Transverse colon (tissue), 4 donors: ENCODE data around the gene NBDY. TPM values are rescaled to one million over a fixed set of nuclear protein-coding genes. Genes with fewer than 3 reads are reported as not detected.

Source experiments
- DNase-seq: peaks from one replicate; pipeline ENCODE4 v3.0.0-alpha.2; 2019
- H3K27ac ChIP-seq, 4 donors: fragments of 200-600 bp; sonication (generic); 2 replicates each; pipeline ENCODE4 v1.5.1; 2016 to 2018; ENCODE audit warnings: inconsistent platforms in 4 of 4
- H3K27me3 ChIP-seq: fragments of 200-600 bp; sonication (generic); 2 replicates; pipeline ENCODE4 v1.5.1; 2017; ENCODE audit warnings: inconsistent platforms
- H3K36me3 ChIP-seq, 4 donors: fragments of 200-600 bp; sonication (generic); 2 replicates each; pipeline ENCODE4 v1.5.1; 2017 to 2019; ENCODE audit warnings: inconsistent platforms in 4 of 4
- H3K4me1 ChIP-seq, 4 donors: fragments of 200-600 bp; sonication (generic); 2 replicates each; pipeline ENCODE4 v1.5.1; 2017 to 2020; ENCODE audit warnings: inconsistent platforms in 4 of 4
- H3K4me3 ChIP-seq, 4 donors: fragments of 200-600 bp; sonication (generic); 1 replicate in 1 of 4; 2 replicates in 3 of 4; pipeline versions ENCODE4 v1.5.1 to v1.6.1; 2017 to 2019; ENCODE audit warnings: inconsistent platforms in 4 of 4
- H3K9me3 ChIP-seq, 2 donors: fragments of 200-600 bp; sonication (generic); 2 replicates each; pipeline ENCODE4 v1.5.1; 2017 to 2019; ENCODE audit warnings: inconsistent platforms in 2 of 2
- EP300 ChIP-seq: sonication (generic); formaldehyde crosslinking; IDR thresholded peaks from one replicate; pipeline ENCODE4 v1.6.1; 2017; ENCODE audit warnings: antibody characterized with exemption, low read depth
- POLR2A ChIP-seq: fragments of 450-650 bp; IDR thresholded peaks from one replicate; pipeline ENCODE4 v1.6.1; 2016; ENCODE audit warnings: antibody characterized with exemption, mild to moderate bottlenecking, moderate library complexity
- POLR2AphosphoS5 ChIP-seq, 3 donors: sonication (generic); formaldehyde crosslinking; IDR thresholded peaks; one replicate each; pipeline ENCODE4 v1.6.1; 2016; ENCODE audit warnings: antibody characterized with exemption in 3 of 3
- WGBS, 2 donors: methylation state at CpG; one replicate each; pipeline ENCODE4 v1.1.5; 2018; ENCODE audit warnings: low coverage in 1 of 2; 5-methylcytosine and 5-hydroxymethylcytosine counted together
- in situ Hi-C, 4 donors: fragments of 200-750 bp; cut with MboI; loops; one replicate each; pipeline versions ENCODE4 v1.15.0 to v1.15.1; 2017; ENCODE audit warnings: low sequenced_read_pairs in 3 of 4, low pct_ligation_motif_present in 1 of 4, low pct_unique_long_range_greater_than_20kb in 1 of 4
- intact Hi-C: fragments of 100-400 bp; cut with DNase I; formaldehyde crosslinking; loops from one replicate; pipeline ENCODE4 v1.15.1; 2023; ENCODE audit warnings: low total_unique reads
- total RNA-seq, 4 donors: library from RNA; depleted of rRNA; stranded (reverse); fragments of >200 nt; gene quantifications; one replicate each; pipeline ENCODE4 v1.1.0, GENCODE V29; 2016
- TF ChIP-seq, protein P1 (sequence below), 5 experiments: fragments of 200-600 bp in 3 of 5; fragments of 450-650 bp in 2 of 5; sonication (generic) in 3 of 5; IDR thresholded peaks; 1 replicate in 2 of 5; 2 replicates in 3 of 5; pipeline ENCODE4 v1.5.1; 2016 to 2017; ENCODE audit warnings: antibody characterized with exemption in 5 of 5, inconsistent platforms in 3 of 5, mild to moderate bottlenecking in 2 of 5, moderate library complexity in 1 of 5

Gene NBDY
- total RNA-seq, 4 donors from 2014 or later: 4.1 to 10.5 (median 9.4) TPM; not detected in 1

DNA sequence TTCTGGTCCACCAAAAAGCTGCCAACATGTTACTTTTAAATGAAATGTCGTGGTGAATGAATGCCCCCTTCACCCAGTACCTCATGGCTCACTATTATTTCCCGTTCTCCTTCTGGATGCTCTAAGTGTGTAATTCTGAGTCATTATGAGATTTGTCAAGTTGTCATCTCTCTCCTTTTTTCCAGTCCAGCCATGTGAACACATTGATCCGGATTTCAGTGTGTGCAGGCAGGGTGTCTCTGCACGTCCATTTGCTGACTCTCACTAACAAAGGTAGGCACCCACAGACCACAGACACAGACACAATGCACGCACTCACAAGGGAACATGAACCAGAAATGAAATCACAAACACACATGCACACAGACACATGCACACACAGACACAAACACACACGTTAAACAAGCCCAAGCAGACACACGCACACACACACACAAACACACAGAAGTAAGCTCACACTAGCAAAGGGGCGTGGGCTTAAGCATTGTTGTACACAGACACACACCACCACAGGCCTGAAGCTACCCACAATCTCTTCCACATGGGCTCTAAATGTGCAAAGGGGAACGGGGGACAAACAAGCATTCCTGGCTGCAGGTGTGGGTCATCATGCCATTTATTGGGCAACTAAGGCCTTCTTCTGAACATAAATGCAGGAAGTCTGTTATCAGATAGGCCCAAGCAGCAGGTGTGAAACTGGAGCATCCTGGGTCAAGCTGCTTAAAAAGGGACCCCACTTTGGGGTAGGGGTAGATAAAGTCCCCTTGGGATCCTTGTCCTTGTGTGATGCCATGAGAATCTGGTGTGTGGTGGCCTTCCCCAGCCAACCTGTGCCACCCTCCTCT is 58.1 kb downstream of the NBDY start:
- Histone ChIP-seq H3K4me1 (no peaks in the 10 kb centered on the region), H3K9me3 (no peaks in the 10 kb centered on the region), H3K36me3 (no peaks in the 10 kb centered on the region), H3K4me3 (no peak overlapping the region), H3K27ac (no peak overlapping the region), H3K27me3 (no peaks in the 10 kb centered on the region)
- intact Hi-C loops (no loop called here), in situ Hi-C loops (loop anchor here in 1 of 4 donors (25.0 kb wide), 1 partner anchor 200 kb away; the partner anchor contains the start of gene SPIN3)
- WGBS, 2 donors: 85 to 92% methylated on average over 2 to 9 of the region's 9 CpGs
- DNase-seq: no peak
- TF ChIP-seq POLR2AphosphoS5 (IDR thresholded peaks at IDR 0.05) (no peak), EP300 (no peak), POLR2A (no peak)
- TF ChIP-seq, protein P1, sequence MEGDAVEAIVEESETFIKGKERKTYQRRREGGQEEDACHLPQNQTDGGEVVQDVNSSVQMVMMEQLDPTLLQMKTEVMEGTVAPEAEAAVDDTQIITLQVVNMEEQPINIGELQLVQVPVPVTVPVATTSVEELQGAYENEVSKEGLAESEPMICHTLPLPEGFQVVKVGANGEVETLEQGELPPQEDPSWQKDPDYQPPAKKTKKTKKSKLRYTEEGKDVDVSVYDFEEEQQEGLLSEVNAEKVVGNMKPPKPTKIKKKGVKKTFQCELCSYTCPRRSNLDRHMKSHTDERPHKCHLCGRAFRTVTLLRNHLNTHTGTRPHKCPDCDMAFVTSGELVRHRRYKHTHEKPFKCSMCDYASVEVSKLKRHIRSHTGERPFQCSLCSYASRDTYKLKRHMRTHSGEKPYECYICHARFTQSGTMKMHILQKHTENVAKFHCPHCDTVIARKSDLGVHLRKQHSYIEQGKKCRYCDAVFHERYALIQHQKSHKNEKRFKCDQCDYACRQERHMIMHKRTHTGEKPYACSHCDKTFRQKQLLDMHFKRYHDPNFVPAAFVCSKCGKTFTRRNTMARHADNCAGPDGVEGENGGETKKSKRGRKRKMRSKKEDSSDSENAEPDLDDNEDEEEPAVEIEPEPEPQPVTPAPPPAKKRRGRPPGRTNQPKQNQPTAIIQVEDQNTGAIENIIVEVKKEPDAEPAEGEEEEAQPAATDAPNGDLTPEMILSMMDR (IDR thresholded peaks at IDR 0.05): no peak

DNA sequence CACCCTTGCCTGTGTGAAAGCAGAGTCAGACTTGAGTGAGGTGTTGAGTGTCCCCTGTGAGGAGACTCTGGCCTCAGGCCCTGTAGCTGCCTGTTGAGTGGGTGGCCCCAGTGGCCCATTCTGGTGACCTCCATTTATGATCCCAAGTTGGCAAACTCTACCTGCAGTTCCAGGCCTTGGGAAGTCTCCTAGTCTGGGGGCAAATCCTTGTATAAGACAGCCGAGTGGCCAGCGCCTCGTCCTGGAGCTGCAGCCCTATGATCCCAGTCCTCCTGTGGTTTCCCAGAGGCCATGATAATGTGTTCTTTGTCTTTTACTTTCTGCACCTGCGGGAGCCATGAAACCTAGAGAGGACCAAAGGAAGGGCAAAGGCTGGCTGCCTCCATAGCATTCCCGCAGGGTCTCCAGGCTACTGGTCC is 58.7 kb downstream of the NBDY start:
- in situ Hi-C loops (loop anchor here in 1 of 4 donors (25.0 kb wide), 1 partner anchor 200 kb away; the partner anchor contains the start of gene SPIN3), intact Hi-C loops (no loop called here)
- H3K4me1 ChIP-seq: no peaks in the 10 kb centered on the region
- H3K36me3 ChIP-seq: no peaks in the 10 kb centered on the region
- WGBS, 2 donors: 90% methylated on average over 5 of the region's 5 CpGs; no CpG with 5 or more reads in 1 of the 2 donors
- H3K4me3 ChIP-seq: no peak overlapping the region
- no peak overlapping the region for H3K27ac ChIP-seq
- H3K27me3 ChIP-seq: no peaks in the 10 kb centered on the region
- TF ChIP-seq POLR2A: no peak
- TF ChIP-seq POLR2AphosphoS5 (IDR thresholded peaks at IDR 0.05): no peak
- no peak for TF ChIP-seq EP300
- TF ChIP-seq, protein P1 (IDR thresholded peaks at IDR 0.05): no peak
- no peaks in the 10 kb centered on the region for H3K9me3 ChIP-seq
- peak; percentile 1 for DNase-seq

DNA sequence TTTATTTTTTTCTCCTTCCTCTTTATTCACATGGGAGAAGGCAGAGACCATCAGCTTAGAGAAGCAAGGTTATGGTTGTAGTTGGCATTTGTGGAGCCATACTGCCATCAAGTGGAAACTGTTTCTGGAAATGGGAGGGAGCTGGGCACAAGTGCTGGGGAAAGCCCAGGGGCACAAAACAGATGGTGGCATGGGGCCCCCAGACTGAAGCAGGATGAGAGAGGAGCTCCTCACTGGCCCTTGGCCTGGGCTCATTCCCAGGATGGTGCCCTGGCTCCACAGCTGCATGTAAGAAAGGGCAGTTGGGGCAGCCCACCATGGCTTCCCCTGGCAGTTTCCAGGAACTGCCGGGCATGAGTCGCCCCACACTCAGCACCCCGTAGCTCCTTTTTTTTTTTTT is 59.2 kb downstream of the NBDY start:
- TF ChIP-seq EP300 (no peak), POLR2A (no peak), POLR2AphosphoS5 (IDR thresholded peaks at IDR 0.05) (no peak)
- TF ChIP-seq, protein P1 (IDR thresholded peaks at IDR 0.05): no peak
- Histone ChIP-seq H3K4me1 (no peaks in the 10 kb centered on the region), H3K9me3 (no peaks in the 10 kb centered on the region), H3K4me3 (no peak overlapping the region), H3K27ac (no peak overlapping the region), H3K36me3 (no peaks in the 10 kb centered on the region), H3K27me3 (no peaks in the 10 kb centered on the region)
- 58% methylated on average over 3 of the region's 3 CpGs; no CpG with 5 or more reads in 1 of the 2 donors for WGBS, 2 donors
- in situ Hi-C loops (loop anchor here in 1 of 4 donors (25.0 kb wide), 1 partner anchor 199 kb away; the partner anchor contains the start of gene SPIN3), intact Hi-C loops (no loop called here)
- DNase-seq: peak; percentile 6

DNA sequence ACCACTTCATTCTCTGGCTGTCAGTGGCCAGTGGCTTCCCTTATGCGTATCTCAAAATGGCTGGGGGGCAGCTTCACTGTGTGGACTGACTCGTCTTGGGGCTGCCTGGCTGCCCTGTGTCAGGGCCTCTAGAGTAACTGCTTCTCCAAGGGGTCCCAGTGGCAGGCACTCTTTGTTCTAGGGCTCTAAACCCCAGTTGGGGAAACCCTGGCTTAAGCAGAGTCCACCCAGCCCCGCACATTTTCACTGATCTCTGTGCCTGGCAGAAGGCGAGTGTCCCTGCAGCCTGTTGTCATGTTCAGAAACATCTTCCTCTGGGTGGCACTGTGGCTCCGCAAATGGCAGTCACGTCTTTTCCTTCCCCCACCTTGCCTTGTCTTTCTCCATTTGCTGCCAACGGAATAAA is 59.7 kb downstream of the NBDY start:
- DNase-seq: peak; percentile 56

More for the DNA sequence above, 59.7 kb downstream of the NBDY start:
- in situ Hi-C loops (loop anchor here in 1 of 4 donors (25.0 kb wide), 1 partner anchor 199 kb away; the partner anchor contains the start of gene SPIN3), intact Hi-C loops (no loop called here)
- Histone ChIP-seq H3K4me3 (no peak overlapping the region), H3K27me3 (no peaks in the 10 kb centered on the region), H3K9me3 (no peaks in the 10 kb centered on the region), H3K27ac (no peak overlapping the region), H3K36me3 (no peaks in the 10 kb centered on the region), H3K4me1 (no peaks in the 10 kb centered on the region)
- WGBS, 2 donors: 78% methylated on average over 7 of the region's 7 CpGs; no CpG with 5 or more reads in 1 of the 2 donors
- no peak for TF ChIP-seq EP300
- TF ChIP-seq, protein P1 (IDR thresholded peaks at IDR 0.05): peak in 3 of 5 experiments; percentile 15 to 32 (median 25)
- no peak for TF ChIP-seq POLR2A
- no peak for TF ChIP-seq POLR2AphosphoS5 (IDR thresholded peaks at IDR 0.05)
